ENCODE data around the gene EIF4E3.

GRCh38 chr3:71645140-71645539 is 80.1 kb downstream of the EIF4E3 start:
- no peak for TF ChIP-seq POLR2A (IDR thresholded peaks at IDR 0.05; ENCODE audit: low read depth, low read length)
- no peak for TF ChIP-seq TAF1 (IDR thresholded peaks at IDR 0.05; ENCODE audit: borderline replicate concordance, low read depth, low read length)
